HG02678 (cell line): Measurements from ENCODE around the gene ROR2.
"Not testable (repeated sequence)": the region's sequence is repeated elsewhere in the genome, so short reads cannot be mapped to it uniquely, and the experiment has no call there.

Experiments used
- ATAC-seq: cut with Tn5 transposase; IDR thresholded peaks from one replicate; pipeline ENCODE4 v1.9.1; 2021; ENCODE audit warnings: mild to moderate bottlenecking, moderate library complexity; ENCODE audit not compliant: unreplicated experiment

Gene ROR2

GRCh38 chr9:91949946-91950664, at the start of gene ROR2:
ROR2 (minus strand) TSS chr9:91950228.
- ATAC-seq: peak; percentile 65

- ATAC-seq: no peak
Measured at GRCh38 chr9:91995000-91995655, 45.1 kb upstream of the ROR2 start.

- no peak for ATAC-seq
Measured at GRCh38 chr9:91994422-91994821, 44.4 kb upstream of the ROR2 start.

- ATAC-seq: no peak
Measured at GRCh38 chr9:91992461-91993041, 42.5 kb upstream of the ROR2 start.

GRCh38 chr9:91991721-91992341, 41.8 kb upstream of the ROR2 start:
- ATAC-seq: no peak

GRCh38 chr9:91986248-91986647, 36.2 kb upstream of the ROR2 start:
- ATAC-seq: no peak

- ATAC-seq: no peak
Measured at GRCh38 chr9:91985692-91986091, 35.7 kb upstream of the ROR2 start.

- no peak for ATAC-seq
Measured at GRCh38 chr9:91978740-91979414, 28.8 kb upstream of the ROR2 start.

GRCh38 chr9:91975254-91975653, 25.2 kb upstream of the ROR2 start:
- not testable (repeated sequence) for ATAC-seq

GRCh38 chr9:91972711-91973110, 22.7 kb upstream of the ROR2 start:
- ATAC-seq: no peak

- ATAC-seq: no peak
Measured at GRCh38 chr9:91972076-91972626, 22.1 kb upstream of the ROR2 start.

- ATAC-seq: no peak
Measured at GRCh38 chr9:91967259-91967658, 17.2 kb upstream of the ROR2 start.

GRCh38 chr9:91966503-91966902, 16.5 kb upstream of the ROR2 start:
- ATAC-seq: no peak

- ATAC-seq: no peak
Measured at GRCh38 chr9:91963711-91964240, 13.7 kb upstream of the ROR2 start.

- ATAC-seq: no peak
Measured at GRCh38 chr9:91960367-91960766, 10.3 kb upstream of the ROR2 start.

GRCh38 chr9:91958174-91958573, 8.1 kb upstream of the ROR2 start:
- no peak for ATAC-seq

- no peak for ATAC-seq
Measured at GRCh38 chr9:91954841-91955471, 4.9 kb upstream of the ROR2 start.

GRCh38 chr9:91953718-91954117, 3.7 kb upstream of the ROR2 start:
- no peak for ATAC-seq

- ATAC-seq: no peak
Measured at GRCh38 chr9:91951944-91952520, 2.0 kb upstream of the ROR2 start.

GRCh38 chr9:91949392-91949945, 559 bp downstream of the ROR2 start:
- ATAC-seq: no peak
